Lung (tissue), 16 donors: Measurements from ENCODE around the gene PRSS50. TPM values are rescaled to one million over a fixed set of nuclear protein-coding genes. Genes with fewer than 3 reads are reported as not detected.

ENCODE experiments used
- ATAC-seq: fragments of 200-7000 bp; cut with Tn5 transposase; one replicate; pipeline ENCODE4 v1.9.1; 2020; ENCODE audit warnings: moderate number of reproducible peaks; ENCODE audit not compliant: insufficient read depth, low FRiP score
- DNase-seq, 3 donors: peaks; one replicate each; pipeline ENCODE4 v3.0.0-alpha.2; 2013 to 2017
- H3K27ac ChIP-seq, 2 donors: one replicate each; pipeline ENCODE4 v1.5.1; 2013; ENCODE audit warnings: mild to moderate bottlenecking in 2 of 2, moderate library complexity in 2 of 2, control low read depth in 1 of 2, inconsistent platforms in 1 of 2, low read depth in 1 of 2, low read length in 1 of 2
- H3K27me3 ChIP-seq, 3 donors: one replicate each; pipeline ENCODE4 v1.5.1; 2013; ENCODE audit warnings: low read length in 2 of 3; ENCODE audit not compliant: control insufficient read depth in 3 of 3, insufficient read depth in 3 of 3
- H3K36me3 ChIP-seq, 4 donors: one replicate each; pipeline ENCODE4 v1.5.1; 2013; ENCODE audit warnings: low read length in 4 of 4, mild to moderate bottlenecking in 1 of 4, moderate library complexity in 1 of 4; ENCODE audit not compliant: control insufficient read depth in 4 of 4, insufficient read depth in 4 of 4
- H3K4me1 ChIP-seq, 5 donors: one replicate each; pipeline ENCODE4 v1.5.1; 2013; ENCODE audit warnings: low read length in 5 of 5, mild to moderate bottlenecking in 2 of 5, moderate library complexity in 1 of 5; ENCODE audit not compliant: control insufficient read depth in 5 of 5, insufficient read depth in 5 of 5
- H3K4me3 ChIP-seq: one replicate; pipeline ENCODE4 v1.5.1; 2013; ENCODE audit warnings: mild to moderate bottlenecking, control low read depth, moderate library complexity
- H3K9ac ChIP-seq, 2 donors: one replicate each; pipeline ENCODE4 v1.5.1; 2013; ENCODE audit warnings: low read length in 2 of 2, control low read depth in 1 of 2; ENCODE audit not compliant: insufficient read depth in 1 of 2
- H3K9me3 ChIP-seq, 4 donors: one replicate each; pipeline ENCODE4 v1.5.1; 2013; ENCODE audit warnings: low read length in 3 of 4, mild to moderate bottlenecking in 1 of 4, moderate library complexity in 1 of 4; ENCODE audit not compliant: control insufficient read depth in 4 of 4, insufficient read depth in 3 of 4
- CTCF ChIP-seq: IDR thresholded peaks from 2 replicates; pipeline ENCODE4 v1.5.1; 2012; ENCODE audit warnings: mild to moderate bottlenecking; ENCODE audit errors: control extremely low read depth, extremely low read depth
- WGBS, 2 donors: extraction: QIAGEN DNeasy Blood & Tissue Kit; methylation state at CpG; one replicate each; pipeline ENCODE4 v1.1.7; 2013; 5-methylcytosine and 5-hydroxymethylcytosine counted together
- long read RNA-seq, 5 donors: transcript quantifications; one replicate each; lab custom pipeline, GENCODE V29; 2026
- polyA plus RNA-seq, 2 donors: library from polyadenylated mRNA; stranded (reverse); fragments of 200-250 nt; gene quantifications; one replicate each; pipeline ENCODE4 v1.2.1, GENCODE V29; 2013
- total RNA-seq, 2 donors: library from RNA; depleted of rRNA in 1 of 2; stranded (reverse); fragments of >200 nt in 1 of 2; gene quantifications; one replicate each; pipeline ENCODE4 v1.2.1, GENCODE V29; 2014 to 2021
- donor health status: control.
- donor health status: control.
- donor health status: Bipolar disorder and iron deficiency.
- donor health status: healthy.
- donor health status: DM: yes; HTN: yes; CAD: no.

The PRSS50 gene, protein sequence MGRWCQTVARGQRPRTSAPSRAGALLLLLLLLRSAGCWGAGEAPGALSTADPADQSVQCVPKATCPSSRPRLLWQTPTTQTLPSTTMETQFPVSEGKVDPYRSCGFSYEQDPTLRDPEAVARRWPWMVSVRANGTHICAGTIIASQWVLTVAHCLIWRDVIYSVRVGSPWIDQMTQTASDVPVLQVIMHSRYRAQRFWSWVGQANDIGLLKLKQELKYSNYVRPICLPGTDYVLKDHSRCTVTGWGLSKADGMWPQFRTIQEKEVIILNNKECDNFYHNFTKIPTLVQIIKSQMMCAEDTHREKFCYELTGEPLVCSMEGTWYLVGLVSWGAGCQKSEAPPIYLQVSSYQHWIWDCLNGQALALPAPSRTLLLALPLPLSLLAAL
- total RNA-seq (1 to 10 TPM in 1 of 2 donors, under 1 TPM in 1; 0.46 to 2.2 TPM), polyA plus RNA-seq (under 1 TPM; 0.08 to 0.16 TPM)
- long read RNA-seq, donor 1, result 0 reads
- long read RNA-seq, donor 2, result 0 reads
- long read RNA-seq, donor 3, result 0 reads
- long read RNA-seq, donor 4, result 0 reads
- long read RNA-seq, donor 5, result 0 reads

GRCh38 chr3:46717447-46718231 is at the start of gene PRSS50:
TSS of gene PRSS50 (minus strand) at chr3:46717869. CDS start at chr3:46717824, 45 bp downstream.
- H3K4me3 ChIP-seq, result no peak within 1 kb of the TSS
- H3K9me3 ChIP-seq, result no peaks in the 10 kb centered on the region
- no peak within 1 kb of the TSS for H3K9ac ChIP-seq
- H3K36me3 ChIP-seq, result no peaks in the 10 kb centered on the region
- H3K27ac ChIP-seq, result no peak within 1 kb of the TSS
- no peaks in the 10 kb centered on the region for H3K27me3 ChIP-seq
- H3K4me1 ChIP-seq, result no peaks in the 10 kb centered on the region
- ATAC-seq (no peak), DNase-seq (no peak)
- no peak for TF ChIP-seq CTCF
- WGBS, 2 donors, result 52 to 63% methylated on average over 52 to 61 of the region's 61 CpGs

- no peak overlapping the region for H3K27ac ChIP-seq
- WGBS, 2 donors, result 98 to 100% methylated on average over 1 of the region's 1 CpG
- no peaks in the 10 kb centered on the region for H3K27me3 ChIP-seq
- no peak for TF ChIP-seq CTCF
- H3K9me3 ChIP-seq, result peaks cover 0 to 10% (median 3%) of the 10 kb centered on the region in 4 donors
- H3K9ac ChIP-seq, result no peak overlapping the region
- ATAC-seq (no peak), DNase-seq (no peak)
- no peaks in the 10 kb centered on the region for H3K36me3 ChIP-seq
- H3K4me1 ChIP-seq, result peaks cover 0 to 6% (median 0%) of the 10 kb centered on the region in 5 donors
- H3K4me3 ChIP-seq, result no peak overlapping the region
Measured at GRCh38 chr3:46764206-46764605, 46.5 kb upstream of the PRSS50 start.

DNA sequence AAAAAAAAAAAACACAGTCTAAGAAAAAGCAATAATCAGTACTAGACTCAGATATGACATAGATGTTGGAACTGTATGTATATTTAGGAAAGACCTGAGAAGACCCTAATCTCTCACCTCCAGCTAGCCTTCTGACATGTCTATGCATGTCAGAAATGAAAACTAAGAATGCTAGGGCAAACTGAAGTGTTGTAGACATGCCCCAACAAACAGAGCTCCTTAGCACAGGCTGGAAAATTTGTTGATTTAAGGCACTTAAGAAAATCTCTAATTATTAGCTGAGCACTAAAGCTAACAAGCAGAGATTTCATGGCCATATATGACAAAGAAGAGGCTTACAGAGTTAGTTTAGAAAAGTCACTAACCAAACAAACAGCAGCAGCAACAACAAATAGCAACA is 45.5 kb upstream of the PRSS50 start:
- H3K4me1 ChIP-seq, result peaks cover 0 to 6% (median 0%) of the 10 kb centered on the region in 5 donors
- peaks cover 0 to 6% (median 2%) of the 10 kb centered on the region in 4 donors for H3K9me3 ChIP-seq
- no peak for TF ChIP-seq CTCF
- no peaks in the 10 kb centered on the region for H3K27me3 ChIP-seq
- H3K27ac ChIP-seq, result no peak overlapping the region
- DNase-seq, result no peak
- no peak overlapping the region for H3K9ac ChIP-seq
- no peak for ATAC-seq
- H3K36me3 ChIP-seq, result no peaks in the 10 kb centered on the region
- no peak overlapping the region for H3K4me3 ChIP-seq
